Kidney (tissue), 14 donors: ENCODE data around the gene RDM1. TPM values are rescaled to one million over a fixed set of nuclear protein-coding genes. Genes with fewer than 3 reads are reported as not detected.

Experiments used
- DNase-seq, 5 donors: peaks; one replicate each; pipeline ENCODE4 v3.0.0-alpha.2; 2013 to 2020
- FAIRE-seq: peaks from 2 replicates; lab custom pipeline; 2012; peaks lifted over from hg19 to GRCh38; lab: Jason Lieb, UNC
- H3K27ac ChIP-seq, 2 donors: one replicate each; pipeline ENCODE4 v1.7.0; 2013; ENCODE audit warnings: low read depth in 2 of 2, low read length in 2 of 2, inconsistent platforms in 1 of 2
- H3K27me3 ChIP-seq: one replicate; pipeline ENCODE4 v1.7.1; 2013; ENCODE audit warnings: low read length, inconsistent platforms; ENCODE audit not compliant: control insufficient read depth, insufficient read depth
- H3K36me3 ChIP-seq, 3 donors: one replicate each; pipeline versions ENCODE4 v1.7.0 to v1.7.1; 2013; ENCODE audit warnings: low read length in 3 of 3, control low read depth in 1 of 3, inconsistent platforms in 1 of 3; ENCODE audit not compliant: insufficient read depth in 3 of 3, control insufficient read depth in 2 of 3
- H3K4me1 ChIP-seq, 3 donors: one replicate each; pipeline versions ENCODE4 v1.7.0 to v1.7.1; 2013; ENCODE audit warnings: low read length in 3 of 3, inconsistent platforms in 1 of 3, low read depth in 1 of 3; ENCODE audit not compliant: control insufficient read depth in 2 of 3, insufficient read depth in 2 of 3
- H3K4me3 ChIP-seq, 3 donors: one replicate each; pipeline versions ENCODE4 v1.7.0 to v1.8.1; 2013; ENCODE audit warnings: low read length in 3 of 3, control low read depth in 1 of 3, inconsistent platforms in 1 of 3
- H3K9ac ChIP-seq, 3 donors: one replicate each; pipeline versions ENCODE4 v1.7.0 to v1.7.1; 2013; ENCODE audit warnings: low read length in 3 of 3, control low read depth in 1 of 3, inconsistent platforms in 1 of 3
- H3K9me3 ChIP-seq, 3 donors: one replicate each; pipeline versions ENCODE4 v1.7.0 to v1.7.1; 2013; ENCODE audit warnings: low read length in 3 of 3, control low read depth in 1 of 3, inconsistent platforms in 1 of 3; ENCODE audit not compliant: control insufficient read depth in 2 of 3, insufficient read depth in 1 of 3
- CTCF ChIP-seq: IDR thresholded peaks from 3 replicates; pipeline ENCODE4 v1.5.1; 2012; ENCODE audit warnings: mild to moderate bottlenecking, moderate library complexity, borderline replicate concordance; ENCODE audit not compliant: insufficient read depth; ENCODE audit errors: extremely low read depth
- intact Hi-C: fragments of 100-400 bp; cut with DNase I; formaldehyde crosslinking; loops from one replicate; pipeline ENCODE4 v1.11.1; 2022
- polyA plus RNA-seq: library from polyadenylated mRNA; stranded (reverse); fragments of 350-450 nt; fragmentation: Illumina TruSeq; extraction: RNeasy Lipid Tissue Mini Kit (QIAGEN cat#74804); gene quantifications from one replicate; pipeline ENCODE4 v1.2.3, GENCODE V29; 2014; ENCODE audit warnings: low read depth, low replicate concordance; ENCODE audit not compliant: insufficient read depth
- total RNA-seq: library from RNA; stranded (reverse); fragmentation: NEBNext Ultra II Directional; extraction: Animal tissue kit (Norgen Biotek cat#: 25700); gene quantifications from one replicate; pipeline ENCODE4 v1.2.1, GENCODE V29; 2021
- donor health status: control.
- donor health status: control.
- donor health status: control.
- donor health status: control.
- donor health status: control.
- donor health status: DM: yes; HTN: yes; CAD: no.
- donor health status: Normal renal cell carcinoma (clear cell type).

Gene RDM1
- total and polyA plus RNA-seq, 2 donors from 2014 or later, result 0.56 TPM; not detected in 1

- Histone ChIP-seq H3K9me3 (no peaks in the 10 kb centered on the region), H3K27me3 (no peaks in the 10 kb centered on the region), H3K9ac (no peak overlapping the region), H3K4me1 (peaks cover 0 to 3% (median 0%) of the 10 kb centered on the region in 3 donors), H3K4me3 (no peak overlapping the region), H3K36me3 (no peaks in the 10 kb centered on the region), H3K27ac (no peak overlapping the region)
- no peak for TF ChIP-seq CTCF
- DNase-seq, result no peak
- intact Hi-C loops, result no loop called here
- FAIRE-seq, result no peak
These were observed 55.3 kb downstream of the RDM1 start for GRCh38 chr17:35875072-35875799.

- no peak overlapping the region for H3K4me3 ChIP-seq
- TF ChIP-seq CTCF, result no peak
- FAIRE-seq, result no peak
- peaks cover 0 to 3% (median 0%) of the 10 kb centered on the region in 3 donors for H3K4me1 ChIP-seq
- no peak overlapping the region for H3K9ac ChIP-seq
- no peak overlapping the region for H3K27ac ChIP-seq
- H3K9me3 ChIP-seq, result no peaks in the 10 kb centered on the region
- DNase-seq, result no peak
- intact Hi-C loops, result no loop called here
- H3K36me3 ChIP-seq, result no peaks in the 10 kb centered on the region
- no peaks in the 10 kb centered on the region for H3K27me3 ChIP-seq
These were observed 58.2 kb downstream of the RDM1 start for GRCh38 chr17:35872196-35872980.

GRCh38 chr17:35870906-35871819, 59.4 kb downstream of the RDM1 start:
- no peak overlapping the region for H3K9ac ChIP-seq
- H3K36me3 ChIP-seq, result no peaks in the 10 kb centered on the region
- FAIRE-seq, result no peak
- intact Hi-C loops, result no loop called here
- H3K4me1 ChIP-seq, result peaks cover 0 to 1% (median 0%) of the 10 kb centered on the region in 3 donors
- DNase-seq, result no peak
- no peak overlapping the region for H3K4me3 ChIP-seq
- H3K9me3 ChIP-seq, result no peaks in the 10 kb centered on the region
- TF ChIP-seq CTCF, result no peak
- no peak overlapping the region for H3K27ac ChIP-seq
- H3K27me3 ChIP-seq, result no peaks in the 10 kb centered on the region
